SJCRH30 (cell line): ENCODE results near the gene CGB2. TPM values are rescaled to one million over a fixed set of nuclear protein-coding genes. Genes with fewer than 3 reads are reported as not detected.
"Not testable (repeated sequence)": the region's sequence is repeated elsewhere in the genome, so short reads cannot be mapped to it uniquely, and the experiment has no call there.

Experiments
- DNase-seq, 2 experiments: peaks; one replicate each; pipeline ENCODE4 v3.0.0-alpha.2; 2015 to 2020
- H3K27ac ChIP-seq: fragments of 250-450 bp; sonication (Bioruptor Pico); 2 replicates; pipeline ENCODE4 v1.5.1; 2020; ENCODE audit warnings: mild to moderate bottlenecking, moderate library complexity
- H3K27me3 ChIP-seq: fragments of 250-450 bp; sonication (Bioruptor Pico); 2 replicates; pipeline ENCODE4 v1.5.1; 2020; ENCODE audit warnings: mild to moderate bottlenecking, moderate library complexity
- H3K36me3 ChIP-seq: fragments of 250-450 bp; sonication (Bioruptor Pico); 2 replicates; pipeline ENCODE4 v1.5.1; 2020; ENCODE audit warnings: mild to moderate bottlenecking, moderate library complexity
- H3K4me1 ChIP-seq: fragments of 250-450 bp; sonication (Bioruptor Pico); 2 replicates; pipeline ENCODE4 v1.5.1; 2020; ENCODE audit warnings: mild to moderate bottlenecking, moderate library complexity
- H3K4me3 ChIP-seq: fragments of 250-450 bp; sonication (Bioruptor Pico); 2 replicates; pipeline ENCODE4 v1.5.1; 2020; ENCODE audit warnings: mild to moderate bottlenecking, moderate library complexity
- H3K9me3 ChIP-seq: fragments of 250-450 bp; sonication (Bioruptor Pico); replicated peaks from 2 replicates; pipeline ENCODE4 v1.5.1; 2020; ENCODE audit warnings: mild to moderate bottlenecking, moderate library complexity
- total RNA-seq: library from RNA; depleted of rRNA; stranded (reverse); fragments of >200 nt; shearing (Covaris generic); gene quantifications from 2 replicates; pipeline ENCODE4 v1.2.3, GENCODE V29; 2014

Gene CGB2
- total RNA-seq, 1 experiment from 2014 or later = not detected

DNA sequence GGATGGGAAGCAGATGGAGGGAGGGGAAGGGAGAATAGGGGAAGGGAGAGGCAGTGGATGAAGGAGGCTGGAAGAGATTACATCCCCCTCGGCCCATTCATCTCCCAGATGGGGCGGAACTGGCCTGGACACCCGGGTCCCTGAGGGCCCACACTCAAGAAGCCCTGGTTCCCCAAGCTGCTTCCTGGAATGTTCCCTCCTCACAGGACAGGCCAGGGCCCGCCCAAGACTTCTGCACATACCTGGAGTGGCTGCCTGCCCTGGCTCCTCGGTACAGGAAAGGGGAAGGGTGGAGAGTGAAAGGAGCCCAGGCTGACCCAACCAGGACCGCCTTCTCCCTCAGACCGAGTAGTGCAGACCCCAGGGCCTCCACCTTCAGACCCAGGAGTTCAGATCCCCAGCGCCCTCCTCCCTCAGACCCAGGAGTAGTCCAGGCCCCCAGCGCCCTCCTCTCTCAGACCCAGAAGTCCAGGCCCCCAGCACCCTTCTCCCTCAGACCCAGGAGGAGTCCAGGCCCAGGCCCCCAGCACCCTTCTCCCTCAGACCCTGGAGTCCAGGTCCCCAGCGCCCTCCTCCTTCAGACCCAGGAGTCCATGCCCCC lies 32.4 kb downstream of the CGB2 start:
- Histone ChIP-seq H3K4me3 (no peak overlapping the region), H3K4me1 (no peaks in the 10 kb centered on the region), H3K36me3 (no peaks in the 10 kb centered on the region), H3K27ac (no peak overlapping the region), H3K27me3 (peaks cover 27% of the 10 kb centered on the region), H3K9me3 (no peaks in the 10 kb centered on the region)
- no peak for DNase-seq

DNA sequence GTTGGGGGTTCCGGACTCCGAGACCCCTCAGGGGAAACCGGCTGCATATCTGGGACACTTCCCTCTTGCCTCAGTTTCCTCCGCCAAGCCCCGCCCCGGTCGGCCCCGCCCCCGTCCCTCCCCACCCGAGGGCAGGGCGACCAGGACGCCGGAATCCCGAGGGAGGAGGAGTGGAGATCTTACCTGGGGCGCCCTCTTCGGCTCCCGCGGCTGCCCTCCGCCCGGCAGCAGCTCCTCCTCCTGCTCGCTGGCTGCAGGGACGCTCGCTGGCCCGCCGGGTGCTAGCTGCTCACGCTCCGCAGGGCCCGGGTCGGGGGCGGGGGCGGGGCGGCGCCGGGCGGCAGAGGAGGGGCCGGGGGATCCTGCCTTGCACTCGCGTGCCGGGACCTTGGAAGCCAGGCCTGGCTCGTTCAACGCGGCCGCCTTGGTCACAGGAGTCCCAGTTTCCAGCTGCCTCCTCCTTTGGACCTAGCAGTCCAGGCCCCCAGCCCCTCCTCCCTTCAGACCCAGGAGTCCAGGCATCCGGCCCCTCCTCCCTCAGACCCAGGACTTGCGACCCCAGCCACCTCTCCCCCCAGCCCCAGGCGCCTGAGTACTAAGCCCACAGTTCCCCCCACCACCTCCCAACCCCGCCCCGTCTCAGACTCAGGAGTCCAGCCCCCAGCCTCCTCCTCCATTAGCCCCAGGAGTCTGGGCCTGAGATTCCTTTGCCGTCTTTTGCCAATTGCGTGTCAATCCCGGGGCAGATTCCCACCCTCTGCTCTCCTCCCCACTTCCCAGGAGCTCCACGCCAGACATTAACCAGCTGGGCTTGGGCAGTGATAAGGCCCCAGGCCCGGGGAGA lies 33.3 kb downstream of the CGB2 start, which contains the start of gene NTF4:
NTF4 (minus strand) TSS at position 51 of the 844 bp plus-strand sequence. CDS start 2,821 bp downstream, outside the sequence.
- H3K27ac ChIP-seq = no peak within 1 kb of the TSS
- no peaks in the 10 kb centered on the region for H3K4me1 ChIP-seq
- H3K9me3 ChIP-seq = no peaks in the 10 kb centered on the region
- DNase-seq = peak; percentile 42 to 45
- peaks cover 27% of the 10 kb centered on the region for H3K27me3 ChIP-seq
- no peaks in the 10 kb centered on the region for H3K36me3 ChIP-seq
- H3K4me3 ChIP-seq = no peak within 1 kb of the TSS

GRCh38 chr19:49065905-49066512 lies 34.3 kb downstream of the CGB2 start:
- H3K27me3 ChIP-seq = peaks cover 27% of the 10 kb centered on the region
- no peaks in the 10 kb centered on the region for H3K9me3 ChIP-seq
- H3K4me3 ChIP-seq = no peak overlapping the region
- H3K36me3 ChIP-seq = no peaks in the 10 kb centered on the region
- no peaks in the 10 kb centered on the region for H3K4me1 ChIP-seq
- H3K27ac ChIP-seq = no peak overlapping the region
- no peak for DNase-seq

DNA sequence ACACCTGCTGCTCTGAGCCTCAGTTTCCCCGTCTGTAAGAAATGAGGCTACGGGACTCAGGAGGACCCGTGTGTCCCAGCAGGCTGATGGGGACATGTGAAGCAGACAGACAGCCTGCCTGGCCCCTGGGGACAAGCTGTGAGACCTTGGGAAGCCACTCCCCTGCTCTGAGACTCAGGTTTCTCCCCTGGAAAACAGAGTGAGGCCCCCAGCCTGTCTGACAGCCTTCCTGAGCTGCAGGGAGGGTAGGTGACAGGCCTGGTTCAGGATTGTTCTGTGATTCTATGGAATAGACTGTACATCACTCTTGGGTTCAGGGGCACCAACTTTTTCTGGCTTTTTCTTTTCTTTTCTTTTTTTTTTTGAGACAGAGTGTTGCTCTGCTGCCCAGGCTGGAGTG lies 35.9 kb downstream of the CGB2 start:
- no peak for DNase-seq
- Histone ChIP-seq H3K27me3 (peaks cover 27% of the 10 kb centered on the region), H3K36me3 (no peaks in the 10 kb centered on the region), H3K4me1 (no peaks in the 10 kb centered on the region), H3K27ac (no peak overlapping the region), H3K4me3 (no peak overlapping the region), H3K9me3 (no peaks in the 10 kb centered on the region)

DNA sequence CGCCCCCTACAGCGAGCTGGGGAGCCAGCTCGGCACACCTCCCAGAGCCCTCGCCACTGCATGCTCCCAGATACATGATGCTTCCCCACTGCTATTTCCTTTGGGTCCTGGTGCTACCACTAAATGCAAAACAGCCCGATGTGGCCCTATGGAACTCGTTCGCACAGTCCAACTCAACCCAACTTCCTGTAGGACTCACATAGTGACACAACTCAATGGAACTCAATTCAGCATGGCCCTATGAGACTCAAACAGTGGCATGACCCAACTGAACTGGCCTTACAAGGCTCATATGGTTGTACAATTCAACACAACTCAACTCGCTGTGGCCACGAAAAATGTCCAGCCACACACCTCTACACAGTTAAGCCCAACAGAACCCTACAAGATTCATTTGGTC lies 37.3 kb downstream of the CGB2 start:
- Histone ChIP-seq H3K4me3 (no peak overlapping the region), H3K36me3 (no peaks in the 10 kb centered on the region), H3K4me1 (no peaks in the 10 kb centered on the region), H3K9me3 (no peaks in the 10 kb centered on the region), H3K27me3 (peaks cover 15% of the 10 kb centered on the region), H3K27ac (no peak overlapping the region)
- DNase-seq = no peak

GRCh38 chr19:49070416-49070815 lies 38.7 kb downstream of the CGB2 start:
- H3K9me3 ChIP-seq = no peaks in the 10 kb centered on the region
- H3K4me3 ChIP-seq = no peak overlapping the region
- H3K4me1 ChIP-seq = no peaks in the 10 kb centered on the region
- no peak for DNase-seq
- no peak overlapping the region for H3K27ac ChIP-seq
- peaks cover 7% of the 10 kb centered on the region for H3K27me3 ChIP-seq
- no peaks in the 10 kb centered on the region for H3K36me3 ChIP-seq

- Histone ChIP-seq H3K4me3 (no peak overlapping the region), H3K36me3 (no peaks in the 10 kb centered on the region), H3K27me3 (no peaks in the 10 kb centered on the region), H3K4me1 (no peaks in the 10 kb centered on the region), H3K27ac (no peak overlapping the region), H3K9me3 (no peaks in the 10 kb centered on the region)
- no peak for DNase-seq
Measured at GRCh38 chr19:49071860-49072547, 40.3 kb downstream of the CGB2 start.

GRCh38 chr19:49073514-49074378 lies 42.1 kb downstream of the CGB2 start:
- H3K27me3 ChIP-seq = no peaks in the 10 kb centered on the region
- H3K4me1 ChIP-seq = no peaks in the 10 kb centered on the region
- H3K27ac ChIP-seq = no peak overlapping the region
- no peaks in the 10 kb centered on the region for H3K9me3 ChIP-seq
- peak; percentile 73 to 75 for DNase-seq
- no peaks in the 10 kb centered on the region for H3K36me3 ChIP-seq
- H3K4me3 ChIP-seq = no peak overlapping the region

DNA sequence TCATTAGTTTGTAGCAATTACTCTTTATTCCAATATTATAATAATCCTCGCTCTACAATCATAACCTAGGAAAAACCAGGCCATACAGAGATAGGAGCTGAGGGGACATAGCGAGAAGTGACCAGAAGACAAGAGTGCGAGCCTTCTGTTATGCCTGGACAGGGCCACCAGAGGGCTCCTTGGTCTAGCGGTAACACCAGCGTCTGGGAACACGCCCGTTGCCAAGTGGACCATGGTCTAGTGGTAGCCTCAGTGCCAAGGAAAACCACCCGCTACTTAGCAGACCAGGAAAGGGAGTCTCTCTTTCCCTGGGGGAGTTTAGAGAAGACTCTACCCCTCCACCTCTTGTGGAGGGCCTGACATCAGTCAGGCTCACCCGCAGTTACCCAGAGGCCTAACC lies 43.2 kb downstream of the CGB2 start:
- H3K9me3 ChIP-seq = not testable (repeated sequence)
- peak; percentile 70 to 71 for DNase-seq

DNA sequence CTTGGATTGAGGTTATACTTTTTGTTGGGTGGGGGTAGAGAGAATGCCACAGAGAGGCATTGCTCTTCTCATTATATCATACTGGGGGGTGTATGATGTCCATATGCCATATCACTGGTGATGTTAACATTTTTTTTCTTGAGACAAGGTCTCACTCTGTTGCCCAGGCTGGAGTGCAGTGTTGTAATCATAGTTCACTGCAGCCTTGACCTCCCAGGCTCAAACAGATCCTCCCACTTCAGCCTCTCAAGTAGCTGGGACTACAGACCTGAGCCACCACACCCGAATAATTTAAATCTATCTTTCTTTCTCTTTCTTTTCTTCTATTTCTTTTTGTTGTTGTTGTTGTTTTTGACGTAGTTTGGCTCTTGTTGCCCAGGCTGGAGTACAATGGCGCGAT lies 48.7 kb downstream of the CGB2 start:
- Histone ChIP-seq H3K4me3 (no peak overlapping the region), H3K36me3 (no peaks in the 10 kb centered on the region), H3K27ac (no peak overlapping the region), H3K9me3 (no peaks in the 10 kb centered on the region), H3K27me3 (no peaks in the 10 kb centered on the region), H3K4me1 (no peaks in the 10 kb centered on the region)
- no peak for DNase-seq

More for the DNA sequence above, 43.2 kb downstream of the CGB2 start:
- H3K4me1 ChIP-seq, H3K27ac ChIP-seq, H3K27me3 ChIP-seq, H3K4me3 ChIP-seq, H3K36me3 ChIP-seq: not testable (repeated sequence)

DNA sequence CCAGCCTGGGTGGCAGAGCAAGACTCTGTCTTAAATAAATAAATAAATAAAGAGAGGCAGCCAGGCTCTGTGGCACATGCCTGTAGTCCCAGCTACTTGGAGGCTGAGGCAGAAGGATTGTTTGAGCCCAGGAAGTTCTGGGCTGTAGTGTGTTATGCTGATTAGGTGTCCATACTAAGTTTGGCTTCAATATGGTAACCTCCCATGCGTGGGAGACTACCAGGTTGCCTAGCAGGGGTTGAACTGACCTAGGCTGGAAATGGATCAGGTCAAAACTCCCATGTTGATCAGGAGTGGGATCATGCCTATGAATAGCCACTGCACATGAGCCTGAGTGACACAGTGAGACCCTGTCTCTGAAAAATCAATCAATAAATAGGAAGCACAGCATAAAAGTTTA lies 49.6 kb downstream of the CGB2 start:
- H3K36me3 ChIP-seq = peaks cover under 1% of the 10 kb centered on the region; the same call in 1 of the 2 replicates
- no peak overlapping the region for H3K27ac ChIP-seq
- no peak for DNase-seq
- H3K4me1 ChIP-seq = no peaks in the 10 kb centered on the region; the same call in 1 of the 2 replicates
- H3K9me3 ChIP-seq = no peaks in the 10 kb centered on the region
- H3K4me3 ChIP-seq = no peak overlapping the region
- no peaks in the 10 kb centered on the region for H3K27me3 ChIP-seq
